Embryonic facial prominence (tissue), 1 donor: ENCODE measurements around the gene ARIH1.

Source experiments
- DNase-seq: peaks from one replicate; pipeline ENCODE4 v3.0.0-alpha.2; 2016; ENCODE audit errors: extremely low spot score

The ARIH1 gene

GRCh38 chr15:72486144-72486543 lies 12.0 kb downstream of the ARIH1 start:
- no peak for DNase-seq

- no peak for DNase-seq
Observed at GRCh38 chr15:72487070-72487797, 13.1 kb downstream of the ARIH1 start.

- no peak for DNase-seq
Observed at GRCh38 chr15:72488558-72488957, 14.4 kb downstream of the ARIH1 start.

- DNase-seq, result no peak
Observed at GRCh38 chr15:72489943-72490554, 15.9 kb downstream of the ARIH1 start.

- no peak for DNase-seq
Observed at GRCh38 chr15:72491768-72492167, 17.6 kb downstream of the ARIH1 start.

GRCh38 chr15:72492733-72493132 lies 18.6 kb downstream of the ARIH1 start:
- no peak for DNase-seq

GRCh38 chr15:72493220-72493619 lies 19.1 kb downstream of the ARIH1 start:
- DNase-seq, result no peak

- DNase-seq, result no peak
Observed at GRCh38 chr15:72495007-72495406, 20.9 kb downstream of the ARIH1 start.

GRCh38 chr15:72496783-72497182 lies 22.7 kb downstream of the ARIH1 start:
- DNase-seq, result no peak

GRCh38 chr15:72497402-72497801 lies 23.3 kb downstream of the ARIH1 start:
- DNase-seq, result no peak

GRCh38 chr15:72502220-72502809 lies 28.2 kb downstream of the ARIH1 start:
- DNase-seq, result no peak

- DNase-seq, result no peak
Observed at GRCh38 chr15:72503147-72503546, 29.0 kb downstream of the ARIH1 start.

- DNase-seq, result no peak
Observed at GRCh38 chr15:72507402-72508092, 33.4 kb downstream of the ARIH1 start.

GRCh38 chr15:72509484-72509883 lies 35.4 kb downstream of the ARIH1 start:
- DNase-seq, result no peak

GRCh38 chr15:72511536-72511935 lies 37.4 kb downstream of the ARIH1 start:
- no peak for DNase-seq

- DNase-seq, result no peak
Observed at GRCh38 chr15:72515591-72516389, 41.7 kb downstream of the ARIH1 start.

GRCh38 chr15:72516777-72517176 lies 42.6 kb downstream of the ARIH1 start:
- no peak for DNase-seq

GRCh38 chr15:72521682-72522081 lies 47.6 kb downstream of the ARIH1 start:
- DNase-seq, result no peak

- DNase-seq, result no peak
Observed at GRCh38 chr15:72532991-72533601, 59.0 kb downstream of the ARIH1 start.

GRCh38 chr15:72534523-72534922 lies 60.4 kb downstream of the ARIH1 start:
- no peak for DNase-seq

GRCh38 chr15:72535911-72536310 lies 61.8 kb downstream of the ARIH1 start:
- DNase-seq, result no peak
